Upper lobe of left lung (tissue), 6 donors: ENCODE data around the gene NEK1. TPM values are rescaled to one million over a fixed set of nuclear protein-coding genes. Genes with fewer than 3 reads are reported as not detected.
"Not testable (repeated sequence)": the region's sequence is repeated elsewhere in the genome, so short reads cannot be mapped to it uniquely, and the experiment has no call there.

Experiments used
- ATAC-seq, 2 donors: fragments of 200-7000 bp; cut with Tn5 transposase; one replicate each; pipeline ENCODE4 v1.9.1; 2022; ENCODE audit warnings: mild to moderate bottlenecking in 2 of 2, moderate library complexity in 2 of 2; ENCODE audit not compliant: low FRiP score in 2 of 2
- DNase-seq, 2 donors: peaks; one replicate each; pipeline ENCODE4 v3.0.0-alpha.2; 2019 to 2020
- H3K27ac ChIP-seq, 4 donors: fragments of 200-600 bp; sonication (generic); one replicate each; pipeline ENCODE4 v1.5.1; 2016 to 2019
- H3K27me3 ChIP-seq, 4 donors: fragments of 200-600 bp; sonication (generic); one replicate each; pipeline ENCODE4 v1.5.1; 2017 to 2019
- H3K36me3 ChIP-seq, 4 donors: fragments of 200-600 bp; sonication (generic); one replicate each; pipeline ENCODE4 v1.5.1; 2016 to 2019
- H3K4me1 ChIP-seq, 4 donors: fragments of 200-600 bp; sonication (generic); one replicate each; pipeline ENCODE4 v1.5.1; 2018 to 2019
- H3K4me3 ChIP-seq, 4 donors: fragments of 200-600 bp; sonication (generic); one replicate each; pipeline ENCODE4 v1.5.1; 2017 to 2019; ENCODE audit warnings: mild to moderate bottlenecking in 2 of 4, moderate library complexity in 1 of 4
- H3K9me3 ChIP-seq, 4 donors: fragments of 200-600 bp; sonication (generic); one replicate each; pipeline ENCODE4 v1.5.1; 2018 to 2019
- EP300 ChIP-seq, 4 donors: sonication (generic); formaldehyde crosslinking; IDR thresholded peaks; one replicate each; pipeline ENCODE4 v1.5.1; 2017; ENCODE audit warnings: antibody characterized with exemption in 4 of 4, control low read depth in 2 of 4
- POLR2A ChIP-seq, 4 donors: fragments of 450-650 bp; IDR thresholded peaks; one replicate each; pipeline ENCODE4 v1.5.1; 2016 to 2017; ENCODE audit warnings: antibody characterized with exemption in 4 of 4, mild to moderate bottlenecking in 2 of 4
- POLR2AphosphoS5 ChIP-seq, 2 donors: sonication (generic); formaldehyde crosslinking; IDR thresholded peaks; one replicate each; pipeline ENCODE4 v1.5.1; 2017; ENCODE audit warnings: antibody characterized with exemption in 2 of 2
- WGBS, 2 donors: methylation state at CpG; one replicate each; pipeline ENCODE4 v1.1.5; 2017 to 2018; 5-methylcytosine and 5-hydroxymethylcytosine counted together
- total RNA-seq, 6 donors: library from RNA; depleted of rRNA in 4 of 6; stranded (reverse); fragments of >200 nt in 4 of 6; gene quantifications; one replicate each; pipeline versions ENCODE4 v1.1.0 to v1.2.1, GENCODE V29; 2016 to 2021
- TF ChIP-seq, protein P1 (sequence below), 6 experiments: fragments of 450-650 bp in 4 of 6; fragments of 200-600 bp in 2 of 6; sonication (generic) in 2 of 6; IDR thresholded peaks; one replicate each; pipeline ENCODE4 v1.5.1; 2016 to 2019; ENCODE audit warnings: antibody characterized with exemption in 6 of 6
- donor health status: DM: no; HTN: no; CAD: no; lungs with moderate emphysema.
- donor health status: DM: no; HTN: yes; CAD: no; lungs with severe emphysema.

Gene NEK1
- total RNA-seq, 6 donors from 2014 or later: 6.9 to 24.2 (median 10.3) TPM

DNA sequence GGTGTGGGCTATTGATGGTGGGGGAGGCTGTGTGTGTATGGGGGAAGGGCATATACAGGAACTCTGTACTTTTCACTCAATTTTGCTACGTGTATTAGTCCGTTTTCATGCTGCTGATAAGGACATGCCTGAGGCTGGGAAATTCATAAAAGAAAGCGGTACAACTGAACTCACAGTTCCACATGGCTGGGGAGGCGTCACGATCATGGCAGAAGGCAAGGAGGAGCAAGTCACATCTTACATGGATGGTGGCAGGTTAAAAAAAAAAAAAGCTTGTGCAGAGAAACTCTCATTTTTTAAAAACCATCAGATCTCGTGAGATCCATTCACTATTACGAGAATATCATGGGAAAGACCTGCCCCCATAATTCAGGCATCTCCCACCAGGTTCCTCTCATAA lies 152.3 kb downstream of the NEK1 start:
- Histone ChIP-seq H3K27me3 (no peaks in the 10 kb centered on the region), H3K4me3 (no peak overlapping the region), H3K27ac (no peak overlapping the region), H3K36me3 (peaks cover 0 to 3% (median 0%) of the 10 kb centered on the region in 4 donors), H3K9me3 (no peaks in the 10 kb centered on the region), H3K4me1 (no peaks in the 10 kb centered on the region)
- WGBS, 2 donors: 92 to 98% methylated on average over 7 of the region's 7 CpGs
- DNase-seq (no peak), ATAC-seq (no peak)
- TF ChIP-seq POLR2A (IDR thresholded peaks at IDR 0.05) (no peak), EP300 (IDR thresholded peaks at IDR 0.05) (no peak), POLR2AphosphoS5 (IDR thresholded peaks at IDR 0.05) (no peak)
- TF ChIP-seq, protein P1, sequence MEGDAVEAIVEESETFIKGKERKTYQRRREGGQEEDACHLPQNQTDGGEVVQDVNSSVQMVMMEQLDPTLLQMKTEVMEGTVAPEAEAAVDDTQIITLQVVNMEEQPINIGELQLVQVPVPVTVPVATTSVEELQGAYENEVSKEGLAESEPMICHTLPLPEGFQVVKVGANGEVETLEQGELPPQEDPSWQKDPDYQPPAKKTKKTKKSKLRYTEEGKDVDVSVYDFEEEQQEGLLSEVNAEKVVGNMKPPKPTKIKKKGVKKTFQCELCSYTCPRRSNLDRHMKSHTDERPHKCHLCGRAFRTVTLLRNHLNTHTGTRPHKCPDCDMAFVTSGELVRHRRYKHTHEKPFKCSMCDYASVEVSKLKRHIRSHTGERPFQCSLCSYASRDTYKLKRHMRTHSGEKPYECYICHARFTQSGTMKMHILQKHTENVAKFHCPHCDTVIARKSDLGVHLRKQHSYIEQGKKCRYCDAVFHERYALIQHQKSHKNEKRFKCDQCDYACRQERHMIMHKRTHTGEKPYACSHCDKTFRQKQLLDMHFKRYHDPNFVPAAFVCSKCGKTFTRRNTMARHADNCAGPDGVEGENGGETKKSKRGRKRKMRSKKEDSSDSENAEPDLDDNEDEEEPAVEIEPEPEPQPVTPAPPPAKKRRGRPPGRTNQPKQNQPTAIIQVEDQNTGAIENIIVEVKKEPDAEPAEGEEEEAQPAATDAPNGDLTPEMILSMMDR (IDR thresholded peaks at IDR 0.05): no peak

DNA sequence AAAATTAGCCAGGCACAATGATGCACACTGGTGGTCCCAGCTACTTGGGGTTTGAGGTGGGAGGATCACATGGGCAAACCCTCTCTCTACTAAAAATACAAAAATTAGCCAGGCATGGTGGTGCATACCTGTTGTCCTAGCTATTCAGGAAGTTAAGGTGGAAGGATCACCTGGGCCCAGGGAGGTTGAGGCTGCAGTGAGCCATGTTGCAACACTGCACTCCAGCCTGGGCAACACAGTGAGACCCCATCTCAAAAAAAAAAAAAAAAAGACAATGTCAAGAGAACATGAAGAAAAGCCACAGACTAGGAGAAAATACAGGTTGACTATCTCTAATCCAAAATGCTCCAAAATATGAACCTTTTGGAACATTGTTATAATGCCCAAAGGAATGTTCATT lies 153.8 kb downstream of the NEK1 start:
- H3K4me1 ChIP-seq: no peaks in the 10 kb centered on the region
- DNase-seq (no peak), ATAC-seq (no peak)
- peaks cover 0 to 3% (median 0%) of the 10 kb centered on the region in 4 donors for H3K36me3 ChIP-seq
- H3K4me3 ChIP-seq: no peak overlapping the region
- no peaks in the 10 kb centered on the region for H3K9me3 ChIP-seq
- H3K27me3 ChIP-seq: no peaks in the 10 kb centered on the region
- no peak overlapping the region for H3K27ac ChIP-seq
- no peak for TF ChIP-seq POLR2AphosphoS5 (IDR thresholded peaks at IDR 0.05)
- TF ChIP-seq EP300 (IDR thresholded peaks at IDR 0.05): no peak
- TF ChIP-seq, protein P1 (IDR thresholded peaks at IDR 0.05): no peak
- TF ChIP-seq POLR2A (IDR thresholded peaks at IDR 0.05): no peak

DNA sequence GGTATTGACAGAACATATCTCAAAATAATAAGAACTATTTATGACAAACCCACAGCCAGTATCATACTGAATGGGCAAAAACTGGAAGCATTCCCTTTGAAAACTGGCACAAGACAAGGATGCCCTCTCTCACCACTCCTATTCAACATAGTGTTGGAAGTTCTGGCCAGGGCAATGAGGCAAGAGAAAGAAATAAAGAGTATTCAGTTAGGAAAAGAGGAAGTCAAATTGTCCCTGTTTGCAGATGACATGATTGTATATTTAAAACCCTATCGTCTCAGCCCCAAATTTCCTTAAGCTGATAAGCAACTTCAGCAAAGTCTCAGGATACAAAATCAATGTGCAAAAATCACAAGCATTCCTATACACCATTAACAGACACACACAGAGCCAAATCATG lies 159.7 kb downstream of the NEK1 start:
- H3K36me3 ChIP-seq, ATAC-seq, H3K27ac ChIP-seq, DNase-seq, H3K4me3 ChIP-seq, H3K4me1 ChIP-seq, H3K9me3 ChIP-seq, H3K27me3 ChIP-seq: not testable (repeated sequence)
- 54 to 57% methylated on average over 1 of the region's 1 CpG for WGBS, 2 donors

DNA sequence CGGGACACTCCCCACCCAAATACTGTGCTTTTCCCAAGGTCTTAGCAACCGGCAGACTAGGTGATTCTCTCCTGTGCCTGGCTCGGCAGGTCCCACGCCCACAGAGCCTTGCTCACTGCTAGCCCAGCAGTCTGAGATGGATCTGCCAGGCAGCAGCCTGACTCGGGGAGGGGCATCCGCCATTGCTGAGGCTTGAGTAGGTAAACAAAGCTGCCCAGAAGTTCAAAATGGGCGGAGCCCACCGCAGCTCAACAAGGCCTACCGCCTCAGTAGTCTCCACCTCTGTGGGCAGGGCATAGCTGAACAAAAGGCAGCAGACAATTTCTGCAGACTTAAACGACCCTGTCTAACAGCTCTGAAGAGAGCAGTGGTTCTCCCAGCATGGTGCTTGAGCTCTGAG lies 163.4 kb downstream of the NEK1 start:
- not testable (repeated sequence) for H3K27me3 ChIP-seq, H3K27ac ChIP-seq, H3K36me3 ChIP-seq, H3K4me3 ChIP-seq, H3K4me1 ChIP-seq, ATAC-seq, H3K9me3 ChIP-seq
- peak in 1 of 2 donors; percentile 22 for DNase-seq
- WGBS, 2 donors: 80 to 85% methylated on average over 2 to 10 of the region's 10 CpGs

DNA sequence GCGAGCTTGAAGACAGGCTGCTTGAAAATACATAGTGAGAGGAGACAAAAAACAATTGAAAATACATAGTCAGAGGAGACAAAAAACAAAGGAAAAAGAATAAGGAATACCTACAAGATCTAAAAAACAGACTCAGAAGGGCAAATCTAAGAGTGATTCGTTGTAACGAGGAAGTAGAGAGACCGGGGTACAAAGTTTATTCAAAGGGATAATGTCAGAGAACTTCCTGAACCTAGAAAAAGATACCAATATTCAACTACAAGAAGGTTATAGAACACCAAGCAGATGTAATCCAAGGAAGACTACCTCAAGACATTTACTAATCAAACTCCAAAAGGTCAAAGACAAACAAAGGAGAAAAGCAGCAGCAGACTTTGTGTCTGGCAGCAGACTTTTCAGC lies 165.6 kb downstream of the NEK1 start:
- Histone ChIP-seq H3K27ac (no peak overlapping the region), H3K4me1 (no peaks in the 10 kb centered on the region), H3K9me3 (peaks cover 6 to 11% (median 10%) of the 10 kb centered on the region in 4 donors), H3K27me3 (no peaks in the 10 kb centered on the region), H3K4me3 (no peak overlapping the region), H3K36me3 (no peaks in the 10 kb centered on the region)
- no peak for DNase-seq
- TF ChIP-seq POLR2AphosphoS5 (IDR thresholded peaks at IDR 0.05) (no peak), EP300 (IDR thresholded peaks at IDR 0.05) (no peak), POLR2A (IDR thresholded peaks at IDR 0.05) (no peak)
- TF ChIP-seq, protein P1 (IDR thresholded peaks at IDR 0.05): no peak
- ATAC-seq: no peak
- 82 to 92% methylated on average over 4 of the region's 4 CpGs for WGBS, 2 donors

DNA sequence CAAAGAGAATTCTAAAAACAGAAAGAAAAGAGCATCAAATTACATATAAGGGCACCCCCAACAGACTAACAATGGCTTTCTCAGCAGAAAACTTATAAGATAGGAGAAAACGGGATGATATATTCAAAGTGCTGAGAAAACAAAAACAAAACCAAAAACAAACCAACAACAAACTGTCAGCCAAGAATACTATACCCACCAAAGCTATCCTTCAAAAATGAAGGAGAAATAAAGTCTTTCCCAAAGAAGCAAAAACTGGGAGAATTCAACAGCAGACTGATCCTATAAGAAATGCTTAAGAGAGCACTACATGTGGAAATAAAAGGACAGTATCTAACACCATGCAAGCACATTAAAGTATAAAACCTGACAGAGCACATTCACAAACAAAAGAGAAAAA lies 168.6 kb downstream of the NEK1 start:
- WGBS, 2 donors: 95 to 97% methylated on average over 1 of the region's 1 CpG
- TF ChIP-seq POLR2AphosphoS5 (IDR thresholded peaks at IDR 0.05): no peak
- TF ChIP-seq, protein P1 (IDR thresholded peaks at IDR 0.05): no peak
- TF ChIP-seq EP300 (IDR thresholded peaks at IDR 0.05): no peak
- no peak for TF ChIP-seq POLR2A (IDR thresholded peaks at IDR 0.05)
- Histone ChIP-seq H3K27ac (no peak overlapping the region), H3K4me1 (peaks cover 0 to 6% (median 0%) of the 10 kb centered on the region in 4 donors), H3K4me3 (no peak overlapping the region), H3K36me3 (no peaks in the 10 kb centered on the region), H3K9me3 (peaks cover 6 to 11% (median 10%) of the 10 kb centered on the region in 4 donors), H3K27me3 (no peaks in the 10 kb centered on the region)
- DNase-seq (no peak), ATAC-seq (no peak)
